Stimulated activated CD4-positive, alpha-beta T cell treated with anti-CD3 and anti-CD28 coated beads, Interleukin-15, amount 100 ng/mL, for 1 hour (primary cell): ENCODE data around the gene ZRANB1.

Experiments used
- DNase-seq, 2 donors: peaks; one replicate each; pipeline ENCODE4 v3.0.0-alpha.2; 2020; ENCODE audit warnings: low read depth in 1 of 2, low spot score in 1 of 2

ZRANB1 gene

DNA sequence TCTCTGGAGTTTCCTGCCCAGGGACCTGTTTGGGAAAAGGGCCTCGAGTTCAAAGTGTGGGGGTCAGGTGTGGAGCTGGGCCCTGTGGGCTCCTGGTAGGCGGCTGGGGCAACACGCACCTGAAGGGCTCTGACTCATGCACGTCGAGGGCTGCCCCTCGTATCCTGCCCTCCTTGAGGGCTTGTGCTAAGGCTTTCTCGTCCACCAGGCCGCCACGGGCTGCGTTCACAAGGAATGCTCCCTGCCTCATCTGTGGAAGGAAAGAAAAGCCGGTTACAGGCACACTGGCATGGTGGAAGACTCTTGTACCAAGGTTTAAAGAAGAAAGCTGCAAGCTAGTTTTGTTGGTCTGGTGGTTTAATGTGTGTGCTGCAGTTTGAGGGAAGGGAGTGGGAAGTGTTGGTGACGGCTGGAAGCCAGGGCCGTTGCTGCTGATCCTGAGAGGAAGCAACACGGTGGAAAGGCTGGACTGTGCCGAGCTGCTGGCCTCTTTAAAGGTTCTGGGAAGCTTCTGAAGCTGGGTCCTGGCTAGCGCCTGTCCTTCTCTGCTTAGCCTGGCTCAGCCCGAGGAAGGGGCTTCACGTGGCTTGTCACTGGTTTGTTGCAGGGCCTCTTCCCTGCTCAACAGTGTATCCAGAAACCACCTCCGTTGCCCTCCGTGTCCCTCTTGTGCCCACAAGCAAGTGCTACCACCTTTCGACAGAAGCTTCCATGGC, 52.0 kb downstream of the ZRANB1 start:
- no peak for DNase-seq

DNA sequence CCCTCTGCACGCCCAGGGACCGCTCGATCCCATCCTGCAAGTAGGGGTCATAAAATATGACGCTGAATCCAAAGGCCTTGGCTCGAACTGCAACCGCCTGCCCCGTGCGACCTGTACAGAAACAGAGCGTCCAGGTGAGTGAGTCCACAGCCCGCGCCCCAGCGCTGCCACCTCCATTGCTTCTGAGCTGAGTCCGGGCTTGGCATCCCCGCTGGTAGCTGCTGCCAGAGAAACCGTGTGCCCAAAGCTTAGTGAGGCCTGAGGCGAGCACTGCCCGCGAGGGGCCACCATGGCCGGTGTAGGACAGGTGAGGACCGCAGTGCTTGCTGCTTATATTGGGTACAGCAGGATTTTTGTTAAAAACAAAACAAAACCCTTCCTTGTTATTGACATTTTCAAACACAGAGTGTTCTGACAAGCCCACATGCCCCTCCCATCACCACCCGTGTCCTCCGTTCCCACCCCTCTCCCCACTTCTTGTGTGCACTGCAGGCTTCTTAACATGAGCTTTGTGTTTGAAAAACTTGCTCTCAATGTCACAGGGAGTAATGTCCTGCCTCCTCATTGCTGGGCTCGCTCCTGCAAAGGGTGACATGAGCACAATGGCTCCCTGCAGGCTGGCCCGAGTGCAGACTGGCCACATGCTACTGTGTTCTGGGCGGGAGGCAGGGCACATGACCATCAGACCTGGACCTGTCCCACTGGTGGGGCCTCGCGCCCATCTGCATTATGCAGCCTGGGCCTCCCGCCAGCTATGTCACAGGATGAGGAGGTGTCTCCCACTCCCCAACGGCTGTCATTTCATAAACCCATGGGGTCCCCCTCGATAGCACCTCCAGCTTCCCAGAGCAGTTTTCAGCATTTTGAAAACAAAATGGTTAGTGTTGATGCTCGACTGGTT, 52.9 kb downstream of the ZRANB1 start:
- DNase-seq: no peak

DNA sequence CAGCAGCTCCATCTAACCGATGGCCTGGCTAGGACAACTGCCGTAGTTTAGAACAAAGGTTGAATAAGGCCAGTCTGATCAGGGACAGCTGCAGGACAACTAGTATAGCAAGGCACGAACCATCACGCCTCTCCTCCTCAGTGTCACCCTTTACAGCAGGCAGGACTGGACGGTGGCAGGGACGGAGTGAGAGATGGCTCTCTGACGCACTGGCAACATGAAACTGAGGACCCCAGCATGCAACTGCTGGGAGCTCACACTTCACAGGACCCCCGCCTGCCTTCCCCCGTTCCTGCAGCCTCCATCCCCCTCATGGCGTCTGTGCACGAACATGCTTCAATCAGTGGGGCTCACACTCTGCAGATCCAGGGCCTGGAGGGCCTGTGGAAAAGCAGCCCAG, 53.7 kb downstream of the ZRANB1 start:
- DNase-seq: no peak

DNA sequence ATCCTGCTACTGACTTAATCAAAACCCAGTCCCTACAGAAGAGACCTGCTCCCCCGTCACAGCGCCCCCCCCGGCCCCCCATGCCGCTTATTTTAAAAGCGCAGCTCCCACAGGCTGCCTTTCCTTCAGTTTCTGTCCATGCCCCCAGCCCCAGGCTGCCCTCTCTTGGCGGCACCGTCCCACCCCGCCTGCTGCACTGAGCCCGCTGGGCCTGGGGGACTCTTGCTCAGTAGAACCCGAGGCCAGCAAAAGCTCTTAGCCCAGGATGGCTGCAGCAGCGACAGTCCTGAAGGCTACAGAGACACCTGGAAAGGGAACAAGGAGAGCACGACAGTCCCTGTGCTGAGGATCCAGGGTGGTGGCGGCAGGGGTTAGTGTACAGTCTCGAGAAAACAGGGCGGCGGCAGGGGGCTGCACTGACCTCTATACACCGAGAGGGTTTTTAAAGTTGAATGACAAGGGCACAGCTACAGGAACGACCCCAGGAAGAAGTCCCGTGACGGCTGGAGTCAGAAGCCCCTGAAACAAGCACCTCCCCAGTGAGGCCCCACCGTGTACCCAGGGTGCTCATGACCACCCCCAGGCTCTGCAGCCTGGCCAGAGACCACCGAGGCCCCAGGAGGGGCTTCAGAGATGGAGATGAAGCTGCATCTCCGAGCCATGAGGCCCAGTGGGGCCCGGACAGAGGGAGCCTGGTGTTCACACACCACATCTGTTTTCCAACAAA, 54.4 kb downstream of the ZRANB1 start:
- DNase-seq: no peak

DNA sequence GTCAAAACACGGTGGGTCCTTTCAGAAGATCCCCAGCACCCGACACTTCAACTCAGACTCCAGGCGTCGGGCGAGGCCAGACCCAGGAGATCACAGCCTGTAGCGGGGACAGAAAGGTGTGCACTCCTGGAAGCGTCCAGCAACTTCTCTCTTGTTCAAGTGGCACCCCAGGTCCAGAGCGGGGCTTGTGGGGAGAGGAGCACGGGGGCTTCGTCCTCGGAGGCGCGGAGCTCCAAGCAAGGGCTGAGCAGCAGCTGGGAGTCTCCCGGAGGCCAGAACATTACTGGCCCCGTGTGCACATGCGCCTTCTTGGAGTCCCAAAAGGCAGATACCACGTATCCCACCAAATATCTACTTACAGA, 54.9 kb downstream of the ZRANB1 start:
- no peak for DNase-seq

DNA sequence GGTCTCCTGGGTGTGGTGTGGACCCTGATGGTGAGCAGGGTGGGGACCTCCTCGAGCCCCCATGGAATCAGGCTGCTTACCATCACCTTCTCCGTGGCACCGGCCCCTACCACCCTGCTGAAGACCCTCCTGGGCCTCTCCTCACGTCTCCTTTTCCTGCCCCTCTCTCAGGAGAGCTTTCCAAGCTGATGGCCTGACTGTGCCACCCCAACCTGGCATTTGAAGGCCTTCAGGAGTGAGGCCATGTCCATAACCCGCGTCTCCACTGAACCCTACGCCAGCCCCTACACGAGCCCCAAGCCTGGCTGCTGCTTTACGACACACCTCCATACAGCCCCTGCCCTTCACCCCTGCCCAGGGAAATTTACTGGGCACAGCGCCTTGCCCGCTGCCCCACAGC, 55.4 kb downstream of the ZRANB1 start:
- no peak for DNase-seq

DNA sequence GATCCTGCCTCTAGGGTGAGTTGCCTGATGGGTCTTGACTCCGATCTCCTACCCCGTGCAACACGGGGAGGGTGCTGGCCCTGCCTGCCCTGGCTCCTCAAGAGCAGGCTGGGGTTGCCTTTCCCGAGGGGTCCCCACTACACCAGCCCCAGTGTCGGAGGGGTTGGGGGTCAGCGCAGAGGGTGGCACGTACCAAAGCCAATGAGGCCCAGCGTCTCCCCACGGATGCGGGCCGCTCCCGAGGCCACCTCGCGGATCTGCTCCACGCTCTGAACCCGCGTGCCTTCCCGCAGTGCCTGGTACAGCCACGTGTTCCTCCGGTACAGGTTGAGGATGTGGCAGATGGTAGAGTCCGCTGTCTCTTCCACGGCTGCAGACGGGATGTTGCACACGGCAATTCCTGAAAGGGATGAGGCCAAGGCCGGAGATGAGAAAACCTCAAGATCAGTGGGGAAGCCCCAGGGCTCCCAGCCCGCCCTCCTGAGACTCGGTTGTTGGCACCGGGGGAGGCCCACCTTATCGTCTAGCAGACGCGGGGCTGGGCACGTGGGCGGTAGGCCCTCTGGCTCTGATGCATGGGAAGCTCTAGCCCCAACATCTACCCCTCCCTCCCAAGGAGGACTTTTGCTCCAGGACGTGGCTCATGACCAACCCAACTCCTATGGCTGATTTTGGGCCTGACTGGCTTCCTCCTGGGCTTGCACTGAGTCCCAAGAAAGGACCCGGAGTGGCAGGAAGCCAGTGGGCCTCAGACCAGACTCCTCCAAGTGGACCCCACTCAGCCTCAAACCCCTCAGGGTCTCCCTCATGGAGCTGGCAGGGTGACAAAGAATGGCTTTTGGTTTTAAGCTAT, 56.1 kb downstream of the ZRANB1 start:
- no peak for DNase-seq

DNA sequence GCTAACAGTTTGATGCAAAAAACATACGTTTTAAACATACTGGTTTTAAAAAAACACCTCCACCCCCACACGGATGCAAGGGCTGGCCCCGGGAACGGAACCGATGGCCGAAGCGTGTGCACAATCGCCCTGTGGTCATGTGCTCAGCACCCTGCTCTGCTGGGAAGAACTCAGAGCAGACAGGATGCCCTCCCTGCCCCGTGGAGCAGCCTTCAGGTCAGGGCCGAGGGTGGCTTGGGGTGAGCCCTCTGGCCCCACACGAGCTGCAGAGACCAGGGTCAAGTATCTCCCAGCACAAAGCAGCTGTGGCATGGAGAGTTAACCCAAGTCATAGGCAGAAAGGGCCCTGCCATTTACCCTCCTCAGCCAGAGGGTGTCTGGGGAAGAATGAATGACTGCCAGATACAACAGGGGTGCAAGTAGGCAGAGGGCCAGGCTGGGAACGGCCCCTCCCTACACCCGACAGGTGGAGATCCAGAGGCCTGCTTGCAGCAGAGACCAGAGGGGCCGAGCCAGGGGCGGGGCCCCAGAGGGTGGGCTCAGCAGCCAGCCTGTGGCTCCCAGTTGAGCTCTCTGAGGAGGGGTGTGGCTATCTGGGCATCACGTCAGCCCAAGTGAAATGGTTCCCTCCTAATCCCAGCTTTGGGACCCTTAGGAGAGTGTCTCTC, 56.8 kb downstream of the ZRANB1 start:
- no peak for DNase-seq

DNA sequence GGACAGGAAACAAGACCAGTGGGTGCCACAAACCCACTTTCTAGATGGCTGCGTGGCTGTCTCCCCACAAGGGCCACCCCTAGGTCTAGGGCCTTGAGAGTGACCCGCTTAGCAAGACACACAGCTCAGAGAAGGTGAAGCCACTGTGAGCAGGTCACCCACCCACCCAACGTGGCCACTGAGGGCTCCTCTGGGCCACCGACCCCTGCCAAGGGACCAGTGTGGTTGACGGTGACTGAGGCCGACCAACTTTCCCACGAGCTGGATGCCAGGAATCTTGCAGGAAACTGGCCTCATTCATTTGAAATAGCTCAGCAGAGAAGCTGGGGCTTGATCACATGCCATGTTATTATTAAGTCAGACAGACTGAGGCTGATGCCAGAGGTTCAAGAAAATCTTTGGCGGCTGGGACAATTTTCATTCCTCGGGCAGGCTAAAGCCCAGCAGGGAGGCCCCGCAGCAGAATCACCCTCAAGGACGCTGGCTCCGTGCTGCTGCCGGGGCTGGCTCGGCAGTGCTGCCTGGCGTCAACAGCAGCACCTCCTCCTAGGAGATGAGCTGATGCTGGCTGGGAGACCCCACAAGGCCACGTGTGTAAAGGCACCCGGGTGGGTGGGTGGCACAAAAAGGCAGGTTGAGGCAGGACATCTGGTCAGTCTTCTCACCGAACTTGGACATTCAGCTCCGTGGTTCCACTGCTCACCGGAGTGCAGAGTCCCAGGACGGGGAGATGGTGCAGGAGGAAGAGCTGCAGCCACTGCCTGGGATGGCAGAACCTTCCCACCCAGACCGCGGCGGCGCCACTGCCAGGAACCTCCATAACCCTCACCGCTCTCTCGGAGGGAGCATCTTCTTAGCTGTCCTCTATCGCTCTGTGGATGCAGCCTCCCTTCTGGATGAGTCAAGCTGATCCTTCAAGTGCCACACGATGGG, 57.8 kb downstream of the ZRANB1 start:
- DNase-seq: no peak

DNA sequence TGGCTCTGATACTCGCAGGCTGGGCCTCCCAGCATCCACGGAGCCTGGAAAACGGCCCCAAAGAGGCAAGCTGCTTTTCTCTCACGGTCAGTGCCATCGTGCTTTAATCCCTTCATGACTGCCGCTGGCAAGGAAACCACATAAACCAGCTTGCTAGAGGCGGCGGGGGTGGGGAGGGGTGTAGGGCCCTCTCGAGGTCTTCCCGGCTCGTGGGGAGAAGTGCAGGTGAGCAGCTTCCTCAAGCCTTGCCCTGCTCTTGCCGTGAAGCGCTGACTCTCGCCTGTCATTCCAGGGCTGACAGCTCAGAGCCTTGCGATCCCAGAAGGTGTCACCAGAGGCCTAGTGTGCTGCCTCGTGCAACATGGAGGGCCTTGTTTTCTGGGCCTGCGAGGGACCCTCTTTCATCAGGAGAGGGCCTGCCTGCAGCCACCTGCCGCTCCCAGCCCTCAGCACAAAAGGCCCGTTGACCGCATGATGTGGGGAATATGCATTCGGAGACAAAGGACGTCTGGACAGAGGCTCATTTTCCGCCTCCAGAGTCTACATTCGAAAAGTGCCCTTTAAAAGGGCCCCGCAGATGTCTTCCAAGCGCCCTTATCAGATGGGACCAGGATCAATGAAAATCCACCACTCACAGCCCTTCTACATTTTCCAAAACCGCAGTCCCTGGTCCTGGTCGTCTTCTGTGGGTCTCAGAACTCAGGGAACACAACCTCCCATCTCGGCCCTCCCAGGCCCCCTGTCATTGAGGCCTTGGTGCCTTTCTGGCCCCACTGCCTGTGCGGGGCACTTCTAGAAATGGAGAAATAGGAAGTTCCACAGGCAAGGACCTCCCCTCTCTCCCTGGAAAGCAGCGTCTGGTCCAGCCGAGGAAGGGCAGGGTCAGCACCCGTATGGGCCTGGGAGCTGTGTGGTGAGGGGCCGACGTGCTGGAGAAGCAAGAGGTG, 58.7 kb downstream of the ZRANB1 start:
- no peak for DNase-seq

DNA sequence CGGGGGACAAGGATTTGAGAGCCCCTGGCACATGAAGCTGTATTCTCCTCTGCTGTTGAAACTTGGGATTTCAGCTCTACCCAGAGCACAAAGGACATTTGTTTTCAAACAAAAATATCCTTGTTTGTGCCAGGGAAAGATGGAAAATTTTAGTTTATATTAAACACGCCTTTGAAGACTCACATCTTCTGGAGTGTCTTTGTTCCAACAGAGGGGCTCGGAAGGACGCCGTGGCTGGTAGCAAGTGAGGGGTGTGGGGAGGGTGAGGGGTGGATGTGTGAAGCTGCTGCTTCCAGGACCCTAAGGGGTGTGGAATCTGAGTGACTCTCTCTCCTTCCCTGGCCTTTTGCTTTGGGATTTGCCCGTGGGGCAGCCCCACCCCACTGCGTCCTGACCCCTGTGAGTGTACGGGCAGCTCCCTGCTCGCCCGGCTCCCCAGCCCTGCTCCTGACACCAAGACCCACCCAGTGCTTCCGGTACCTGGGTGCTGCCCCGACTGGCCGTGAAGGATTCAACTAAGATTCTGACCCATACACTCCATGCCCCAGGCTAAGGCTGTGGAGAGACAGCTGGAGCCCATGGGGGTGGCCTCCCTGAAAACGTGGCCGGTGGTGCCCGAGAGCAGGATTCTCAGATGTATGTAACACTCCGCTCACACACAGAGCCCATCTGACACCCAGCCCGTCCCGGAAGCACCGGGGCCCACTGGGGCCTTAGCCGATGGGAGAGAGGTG, 59.6 kb downstream of the ZRANB1 start:
- no peak for DNase-seq

DNA sequence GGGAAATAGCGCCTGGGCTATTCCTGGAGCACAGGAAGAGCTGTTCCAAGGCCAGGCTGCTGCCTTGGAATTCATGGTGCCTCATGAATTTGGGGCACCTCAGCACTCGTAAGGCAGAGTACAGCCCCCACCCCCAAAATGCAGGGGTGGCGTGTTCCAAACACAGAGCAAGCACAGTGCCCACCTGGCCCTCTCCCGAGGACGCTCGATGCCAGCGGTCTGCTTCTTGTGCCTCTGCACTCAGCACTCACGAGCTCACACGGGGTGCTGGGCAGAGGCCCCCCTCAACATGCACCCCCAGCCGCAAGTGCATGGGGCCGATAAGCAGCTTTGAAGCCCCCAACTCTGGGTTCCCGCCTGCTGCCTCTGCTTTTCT, 60.1 kb downstream of the ZRANB1 start:
- DNase-seq: no peak

DNA sequence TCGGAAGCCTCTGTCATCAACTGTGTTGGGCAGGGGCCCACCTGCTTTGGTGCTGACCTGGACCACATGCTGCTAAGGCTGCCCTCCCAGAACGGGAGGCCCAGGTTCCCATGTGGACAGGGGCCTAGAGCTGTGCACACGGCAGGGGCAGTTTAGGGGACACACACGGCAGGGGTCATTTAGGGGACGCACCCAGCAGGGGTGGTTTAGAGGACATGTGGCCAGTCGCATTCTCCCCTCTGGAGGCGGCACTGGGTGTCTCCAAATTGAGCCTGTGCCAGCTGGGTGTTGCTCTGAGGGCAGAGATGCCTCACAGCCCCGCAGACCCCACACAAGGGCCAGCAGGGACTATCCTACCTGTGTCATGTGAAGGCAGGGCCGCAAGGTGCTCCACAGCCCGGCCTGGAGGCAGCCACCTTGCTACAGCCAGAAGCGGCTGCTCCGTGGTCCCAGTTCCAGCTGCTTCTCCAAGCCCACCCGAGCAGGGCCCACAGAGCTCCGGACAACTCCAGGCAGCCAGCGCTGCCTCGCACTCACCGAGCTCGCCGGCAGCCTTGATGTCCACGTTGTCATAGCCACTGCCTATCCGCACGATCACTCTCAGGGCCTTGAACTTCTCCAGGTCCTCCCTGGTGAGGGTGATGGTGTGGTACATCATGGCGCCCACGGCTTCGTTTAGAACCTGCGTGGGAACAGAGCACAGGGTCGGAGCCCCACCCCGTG, 60.7 kb downstream of the ZRANB1 start:
- DNase-seq: no peak

DNA sequence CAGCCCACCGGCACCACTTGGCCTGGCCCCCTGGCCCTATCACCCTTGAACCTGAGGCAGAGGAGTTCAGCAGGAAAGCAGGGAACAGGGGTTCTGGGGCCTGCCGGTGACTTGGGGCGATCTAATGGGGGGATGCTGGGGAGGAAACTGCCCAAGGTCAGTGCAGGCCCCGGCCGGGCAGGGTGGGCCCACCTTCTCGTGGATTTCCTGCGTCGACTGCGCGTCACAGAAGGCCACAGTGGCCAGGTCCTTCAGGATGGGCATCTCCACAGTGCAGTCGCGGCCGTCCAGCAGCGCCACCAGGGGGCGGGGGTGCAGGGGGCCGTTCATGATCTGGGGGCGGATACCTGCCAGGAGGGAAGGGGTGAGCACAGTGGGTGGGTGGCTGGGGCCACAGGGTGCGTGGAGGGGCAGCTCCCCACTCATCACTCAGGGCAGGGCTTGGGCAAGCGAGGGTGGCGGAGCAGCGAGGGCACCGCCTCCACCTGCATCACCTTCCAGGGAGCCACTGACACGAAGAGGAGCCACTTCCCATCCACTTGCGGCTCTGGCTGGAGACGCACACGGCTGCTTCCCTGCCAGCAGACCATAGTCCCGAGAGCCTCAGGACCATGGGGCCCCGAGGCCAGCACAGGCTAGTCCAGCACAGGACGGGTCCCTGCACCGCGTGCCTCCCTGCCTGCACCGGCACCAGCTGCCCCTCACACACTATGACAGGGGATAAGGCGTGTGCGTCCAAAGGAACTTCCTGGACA, 61.4 kb downstream of the ZRANB1 start:
- no peak for DNase-seq

DNA sequence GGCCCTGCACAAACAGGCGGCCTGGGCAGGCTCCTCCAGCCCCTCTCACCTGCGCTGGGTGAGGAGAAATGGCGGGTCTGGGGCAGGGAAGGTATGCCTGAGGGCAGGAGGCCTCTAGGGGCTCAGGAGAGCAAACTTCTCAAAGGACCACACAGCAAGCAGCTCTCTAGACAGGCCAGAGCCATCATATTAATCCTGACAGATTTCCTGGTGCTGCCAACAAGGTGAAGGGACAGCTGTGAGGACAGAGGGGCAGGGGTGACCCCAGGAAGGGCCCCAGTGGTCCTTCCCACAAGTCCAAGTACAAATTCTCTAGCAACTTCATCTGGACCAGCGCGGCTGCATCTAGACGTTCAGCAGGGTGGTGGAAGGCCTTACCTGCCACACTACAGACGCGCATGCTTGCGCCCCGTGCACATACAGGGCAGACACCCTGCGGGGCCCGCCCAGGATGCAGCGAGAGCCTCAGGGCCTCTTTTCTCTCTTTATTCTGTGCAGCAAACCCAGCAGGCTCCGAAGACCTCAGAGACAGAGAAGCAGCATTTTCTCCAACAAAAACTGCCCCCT, 62.1 kb downstream of the ZRANB1 start:
- no peak for DNase-seq
